BLaER1 (cell line): ENCODE data around the gene EPS8.
"Not testable (repeated sequence)": the region's sequence is repeated elsewhere in the genome, so short reads cannot be mapped to it uniquely, and the experiment has no call there.

Experiments
- H3K27ac ChIP-seq: shearing (Covaris generic); formaldehyde crosslinking; 2 replicates; pipeline ENCODE4 v1.8.1; 2022
- H3K27me3 ChIP-seq: shearing (Covaris generic); formaldehyde crosslinking; 2 replicates; pipeline ENCODE4 v1.8.1; 2022
- H3K36me3 ChIP-seq: shearing (Covaris generic); formaldehyde crosslinking; 2 replicates; pipeline ENCODE4 v1.8.1; 2022
- H3K4me1 ChIP-seq: shearing (Covaris generic); formaldehyde crosslinking; 2 replicates; pipeline ENCODE4 v1.8.1; 2022
- H3K4me2 ChIP-seq: shearing (Covaris generic); formaldehyde crosslinking; 2 replicates; pipeline ENCODE4 v1.8.1; 2022
- H3K4me3 ChIP-seq: shearing (Covaris generic); formaldehyde crosslinking; 2 replicates; pipeline ENCODE4 v1.8.1; 2022
- H3K9ac ChIP-seq: shearing (Covaris generic); formaldehyde crosslinking; 2 replicates; pipeline ENCODE4 v1.8.1; 2022
- H3K9me3 ChIP-seq: shearing (Covaris generic); formaldehyde crosslinking; 2 replicates; pipeline ENCODE4 v1.8.1; 2022
- H4K20me1 ChIP-seq: shearing (Covaris generic); formaldehyde crosslinking; 2 replicates; pipeline ENCODE4 v1.8.1; 2022
- Cebpa-rat ChIP-seq: shearing (Covaris generic); IDR thresholded peaks from 2 replicates; pipeline ENCODE4 v1.8.1; 2022

EPS8 gene

GRCh38 chr12:15779925-15780324, 9.3 kb downstream of the EPS8 start:
- Histone ChIP-seq H3K36me3 (no peaks in the 10 kb centered on the region), H3K4me2 (no peak overlapping the region), H3K9ac (no peak overlapping the region), H3K4me3 (no peak overlapping the region), H4K20me1 (no peaks in the 10 kb centered on the region), H3K9me3 (no peaks in the 10 kb centered on the region), H3K27me3 (no peaks in the 10 kb centered on the region), H3K4me1 (no peaks in the 10 kb centered on the region), H3K27ac (no peak overlapping the region)
- no peak for TF ChIP-seq Cebpa-rat

GRCh38 chr12:15778126-15778525, 11.1 kb downstream of the EPS8 start:
- no peak overlapping the region for H3K27ac ChIP-seq
- no peak overlapping the region for H3K4me2 ChIP-seq
- no peak overlapping the region for H3K4me3 ChIP-seq
- no peaks in the 10 kb centered on the region for H3K27me3 ChIP-seq
- no peaks in the 10 kb centered on the region for H4K20me1 ChIP-seq
- TF ChIP-seq Cebpa-rat, result no peak
- H3K4me1 ChIP-seq, result no peaks in the 10 kb centered on the region
- H3K9ac ChIP-seq, result no peak overlapping the region
- no peaks in the 10 kb centered on the region for H3K36me3 ChIP-seq
- H3K9me3 ChIP-seq, result no peaks in the 10 kb centered on the region

GRCh38 chr12:15777355-15778012, 11.7 kb downstream of the EPS8 start:
- Histone ChIP-seq H3K4me1 (no peaks in the 10 kb centered on the region), H4K20me1 (no peaks in the 10 kb centered on the region), H3K4me2 (no peak overlapping the region), H3K9ac (no peak overlapping the region), H3K4me3 (no peak overlapping the region), H3K27me3 (no peaks in the 10 kb centered on the region), H3K27ac (no peak overlapping the region), H3K36me3 (no peaks in the 10 kb centered on the region), H3K9me3 (no peaks in the 10 kb centered on the region)
- TF ChIP-seq Cebpa-rat, result no peak

- Histone ChIP-seq H3K4me1 (no peaks in the 10 kb centered on the region), H3K4me2 (no peak overlapping the region), H3K27me3 (no peaks in the 10 kb centered on the region), H3K27ac (no peak overlapping the region), H4K20me1 (no peaks in the 10 kb centered on the region), H3K4me3 (no peak overlapping the region), H3K9me3 (no peaks in the 10 kb centered on the region), H3K36me3 (no peaks in the 10 kb centered on the region), H3K9ac (no peak overlapping the region)
- TF ChIP-seq Cebpa-rat, result no peak
These were observed 12.7 kb downstream of the EPS8 start for GRCh38 chr12:15776532-15776931.

GRCh38 chr12:15774819-15775218, 14.4 kb downstream of the EPS8 start:
- H3K9me3 ChIP-seq, result no peaks in the 10 kb centered on the region
- no peak overlapping the region for H3K27ac ChIP-seq
- H4K20me1 ChIP-seq, result no peaks in the 10 kb centered on the region
- no peaks in the 10 kb centered on the region for H3K4me1 ChIP-seq
- H3K9ac ChIP-seq, result no peak overlapping the region
- H3K4me3 ChIP-seq, result no peak overlapping the region
- no peaks in the 10 kb centered on the region for H3K36me3 ChIP-seq
- no peak for TF ChIP-seq Cebpa-rat
- H3K4me2 ChIP-seq, result no peak overlapping the region
- no peaks in the 10 kb centered on the region for H3K27me3 ChIP-seq

- H3K4me1 ChIP-seq, result no peaks in the 10 kb centered on the region
- H3K4me2 ChIP-seq, result no peak overlapping the region
- no peaks in the 10 kb centered on the region for H3K9me3 ChIP-seq
- no peaks in the 10 kb centered on the region for H3K36me3 ChIP-seq
- H3K4me3 ChIP-seq, result no peak overlapping the region
- no peak for TF ChIP-seq Cebpa-rat
- no peaks in the 10 kb centered on the region for H4K20me1 ChIP-seq
- H3K27ac ChIP-seq, result no peak overlapping the region
- H3K27me3 ChIP-seq, result no peaks in the 10 kb centered on the region
- no peak overlapping the region for H3K9ac ChIP-seq
These were observed 16.7 kb downstream of the EPS8 start for GRCh38 chr12:15772405-15773018.

GRCh38 chr12:15770581-15770980, 18.6 kb downstream of the EPS8 start:
- Histone ChIP-seq H3K4me1 (no peaks in the 10 kb centered on the region), H4K20me1 (no peaks in the 10 kb centered on the region), H3K9ac (no peak overlapping the region)

GRCh38 chr12:15770021-15770420, 19.2 kb downstream of the EPS8 start:
- Histone ChIP-seq H3K27ac (no peak overlapping the region), H3K36me3 (no peaks in the 10 kb centered on the region), H3K4me3 (no peak overlapping the region), H3K27me3 (no peaks in the 10 kb centered on the region), H4K20me1 (no peaks in the 10 kb centered on the region), H3K9me3 (no peaks in the 10 kb centered on the region), H3K9ac (no peak overlapping the region), H3K4me2 (no peak overlapping the region), H3K4me1 (no peaks in the 10 kb centered on the region)
- TF ChIP-seq Cebpa-rat, result no peak

More at GRCh38 chr12:15770581-15770980, 18.6 kb downstream of the EPS8 start:
- H3K36me3 ChIP-seq, result no peaks in the 10 kb centered on the region
- no peak overlapping the region for H3K4me3 ChIP-seq
- no peaks in the 10 kb centered on the region for H3K27me3 ChIP-seq
- H3K9me3 ChIP-seq, result no peaks in the 10 kb centered on the region
- H3K27ac ChIP-seq, result no peak overlapping the region
- no peak overlapping the region for H3K4me2 ChIP-seq
- TF ChIP-seq Cebpa-rat, result no peak

GRCh38 chr12:15769586-15769985, 19.6 kb downstream of the EPS8 start:
- Histone ChIP-seq H3K27ac (no peak overlapping the region), H3K4me3 (no peak overlapping the region), H3K4me2 (no peak overlapping the region), H3K9me3 (no peaks in the 10 kb centered on the region), H3K27me3 (no peaks in the 10 kb centered on the region), H3K36me3 (no peaks in the 10 kb centered on the region), H3K4me1 (no peaks in the 10 kb centered on the region), H3K9ac (no peak overlapping the region), H4K20me1 (no peaks in the 10 kb centered on the region)
- no peak for TF ChIP-seq Cebpa-rat

GRCh38 chr12:15767301-15767700, 21.9 kb downstream of the EPS8 start:
- no peaks in the 10 kb centered on the region for H3K4me1 ChIP-seq
- TF ChIP-seq Cebpa-rat, result no peak
- no peak overlapping the region for H3K9ac ChIP-seq
- H3K4me3 ChIP-seq, result no peak overlapping the region
- no peak overlapping the region for H3K4me2 ChIP-seq
- no peak overlapping the region for H3K27ac ChIP-seq
- no peaks in the 10 kb centered on the region for H3K36me3 ChIP-seq
- H4K20me1 ChIP-seq, result no peaks in the 10 kb centered on the region
- H3K9me3 ChIP-seq, result no peaks in the 10 kb centered on the region
- H3K27me3 ChIP-seq, result no peaks in the 10 kb centered on the region

GRCh38 chr12:15763328-15763727, 25.9 kb downstream of the EPS8 start:
- no peaks in the 10 kb centered on the region for H3K27me3 ChIP-seq
- H4K20me1 ChIP-seq, result no peaks in the 10 kb centered on the region
- no peaks in the 10 kb centered on the region for H3K9me3 ChIP-seq
- H3K4me1 ChIP-seq, result no peaks in the 10 kb centered on the region
- H3K36me3 ChIP-seq, result no peaks in the 10 kb centered on the region
- H3K4me2 ChIP-seq, result no peak overlapping the region
- no peak overlapping the region for H3K4me3 ChIP-seq
- H3K9ac ChIP-seq, result no peak overlapping the region
- H3K27ac ChIP-seq, result no peak overlapping the region
- TF ChIP-seq Cebpa-rat, result no peak

GRCh38 chr12:15762162-15762561, 27.0 kb downstream of the EPS8 start:
- H3K27me3 ChIP-seq, H3K4me1 ChIP-seq, H3K27ac ChIP-seq, H3K9me3 ChIP-seq, H4K20me1 ChIP-seq, H3K4me2 ChIP-seq, H3K36me3 ChIP-seq, H3K9ac ChIP-seq, H3K4me3 ChIP-seq: not testable (repeated sequence)
